Tibial nerve (tissue), 4 donors: ENCODE data around the gene CAMK1D.

Source experiments
- EP300 ChIP-seq, 2 donors: sonication (generic); formaldehyde crosslinking; IDR thresholded peaks; one replicate each; pipeline ENCODE4 v1.6.1; 2017; ENCODE audit warnings: antibody characterized with exemption in 2 of 2, mild to moderate bottlenecking in 1 of 2
- POLR2A ChIP-seq, 2 donors: fragments of 450-650 bp; IDR thresholded peaks; one replicate each; pipeline ENCODE4 v1.6.1; 2017; ENCODE audit warnings: antibody characterized with exemption in 2 of 2, mild to moderate bottlenecking in 2 of 2, moderate library complexity in 2 of 2
- TF ChIP-seq, protein P1 (sequence below), 5 experiments: fragments of 200-600 bp in 3 of 5; fragments of 450-650 bp in 2 of 5; sonication (generic) in 3 of 5; IDR thresholded peaks; one replicate each; pipeline ENCODE4 v1.5.1; 2016 to 2019; ENCODE audit warnings: antibody characterized with exemption in 5 of 5, mild to moderate bottlenecking in 3 of 5, moderate library complexity in 2 of 5

DNA sequence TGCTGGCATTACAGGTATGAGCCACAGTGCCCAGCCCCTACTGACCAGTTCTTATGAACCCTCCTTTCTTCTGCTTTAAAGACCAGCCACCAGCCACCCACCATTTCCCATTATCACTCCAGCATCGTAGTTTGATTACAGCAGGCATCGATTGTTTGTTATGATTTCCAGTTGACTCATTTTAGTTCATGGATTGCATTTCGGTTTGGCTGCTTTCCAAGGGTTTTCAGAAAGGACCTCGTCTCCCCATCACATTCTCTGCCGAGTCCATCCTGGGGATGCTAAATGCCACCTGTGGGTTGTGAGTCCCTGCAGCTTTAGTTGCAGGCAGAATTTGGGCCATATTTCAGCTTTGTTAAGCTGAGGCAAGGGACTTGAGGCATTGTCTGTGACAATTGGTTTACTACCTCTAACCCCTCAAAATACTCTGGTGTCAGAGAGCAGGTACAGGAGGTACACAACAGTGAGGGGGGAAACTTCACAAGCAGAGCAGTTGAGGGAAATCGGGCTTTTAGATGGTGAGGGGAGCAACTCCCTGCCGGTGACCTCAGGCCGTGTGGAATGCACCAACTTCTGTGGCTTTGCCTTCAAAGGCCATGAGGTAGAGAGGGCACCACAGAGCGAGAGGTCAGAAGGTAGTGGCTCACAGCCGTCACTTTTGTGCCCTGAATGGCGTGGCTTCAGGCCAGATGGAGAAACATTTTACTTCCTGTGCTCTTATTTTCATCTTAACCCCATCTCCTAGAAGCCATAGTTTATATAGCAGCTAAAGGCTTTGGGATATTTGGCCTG, 448.3 kb downstream of the CAMK1D start:
- TF ChIP-seq, protein P1, sequence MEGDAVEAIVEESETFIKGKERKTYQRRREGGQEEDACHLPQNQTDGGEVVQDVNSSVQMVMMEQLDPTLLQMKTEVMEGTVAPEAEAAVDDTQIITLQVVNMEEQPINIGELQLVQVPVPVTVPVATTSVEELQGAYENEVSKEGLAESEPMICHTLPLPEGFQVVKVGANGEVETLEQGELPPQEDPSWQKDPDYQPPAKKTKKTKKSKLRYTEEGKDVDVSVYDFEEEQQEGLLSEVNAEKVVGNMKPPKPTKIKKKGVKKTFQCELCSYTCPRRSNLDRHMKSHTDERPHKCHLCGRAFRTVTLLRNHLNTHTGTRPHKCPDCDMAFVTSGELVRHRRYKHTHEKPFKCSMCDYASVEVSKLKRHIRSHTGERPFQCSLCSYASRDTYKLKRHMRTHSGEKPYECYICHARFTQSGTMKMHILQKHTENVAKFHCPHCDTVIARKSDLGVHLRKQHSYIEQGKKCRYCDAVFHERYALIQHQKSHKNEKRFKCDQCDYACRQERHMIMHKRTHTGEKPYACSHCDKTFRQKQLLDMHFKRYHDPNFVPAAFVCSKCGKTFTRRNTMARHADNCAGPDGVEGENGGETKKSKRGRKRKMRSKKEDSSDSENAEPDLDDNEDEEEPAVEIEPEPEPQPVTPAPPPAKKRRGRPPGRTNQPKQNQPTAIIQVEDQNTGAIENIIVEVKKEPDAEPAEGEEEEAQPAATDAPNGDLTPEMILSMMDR (IDR thresholded peaks at IDR 0.05), result no peak
- TF ChIP-seq POLR2A (IDR thresholded peaks at IDR 0.05) (no peak), EP300 (IDR thresholded peaks at IDR 0.05) (no peak)
